Measurements from ENCODE around the gene TSSK6. TPM values are rescaled to one million over a fixed set of nuclear protein-coding genes. Genes with fewer than 3 reads are reported as not detected.

TSSK6 gene
- total RNA-seq, 1 donor from 2014 or later, result 1.7 TPM

DNA sequence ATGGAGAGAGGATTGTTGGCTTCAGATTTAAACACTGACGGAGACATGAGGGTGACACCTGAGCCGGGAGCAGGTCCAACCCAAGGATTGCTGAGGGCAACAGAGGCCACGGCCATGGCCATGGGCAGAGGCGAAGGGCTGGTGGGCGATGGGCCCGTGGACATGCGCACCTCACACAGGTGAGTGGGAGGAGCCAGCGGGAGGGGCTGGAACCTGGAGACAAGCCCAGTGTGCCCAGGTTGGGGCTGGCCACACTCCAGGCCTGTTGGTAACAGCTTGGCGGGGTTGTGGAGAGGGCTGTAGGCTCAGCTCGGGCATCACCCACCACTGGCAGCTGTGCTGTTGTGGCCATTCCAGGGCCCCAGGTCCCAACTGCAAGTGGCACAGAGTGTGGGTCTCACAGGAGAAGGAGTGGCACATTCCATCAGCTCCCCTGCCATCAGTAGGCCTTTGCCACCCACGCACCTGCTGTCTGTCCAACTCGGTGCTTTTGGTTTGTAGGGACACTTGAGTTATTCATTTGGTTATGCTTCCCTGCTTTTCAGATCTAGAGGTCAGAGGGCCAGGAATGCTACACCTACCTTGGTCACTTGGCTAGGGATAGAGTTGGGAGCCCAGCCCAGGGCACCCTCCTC lies 49.8 kb downstream of the TSSK6 start:
- no peak for TF ChIP-seq CTCF (conservative IDR thresholded peaks at IDR 0.05; ENCODE audit: low read depth, low read length)
- H3K4me3 ChIP-seq (ENCODE audit: low read depth, low read length), result no peak overlapping the region
- DNase-seq (ENCODE audit: low read depth), result no peak

GRCh38 chr19:19464339-19465098 lies 50.8 kb downstream of the TSSK6 start:
- DNase-seq (ENCODE audit: low read depth), result peak; percentile 53
- no peak overlapping the region for H3K4me3 ChIP-seq (ENCODE audit: low read depth, low read length)
- TF ChIP-seq CTCF (conservative IDR thresholded peaks at IDR 0.05; ENCODE audit: low read depth, low read length), result no peak

Other genes starting within 250 kb of the TSSK6 start
- not detected in 2 replicates for gene TM6SF2, start 242.2 kb downstream of the TSSK6 start, total RNA-seq
- gene SUGP1, start 195.0 kb downstream of the TSSK6 start, total RNA-seq, result 30.0 and 32.2 TPM in 2 replicates
- gene MAU2, start 194.7 kb downstream of the TSSK6 start, total RNA-seq, result 14.7 and 22.0 TPM in 2 replicates
- 86.2 and 118 TPM in 2 replicates for gene GATAD2A, start 109.9 kb downstream of the TSSK6 start, total RNA-seq
- gene NDUFA13, start 677 bp upstream of the TSSK6 start, total RNA-seq, result 166 and 181 TPM in 2 replicates
- 0.51 and 0.58 TPM in 2 replicates for gene YJEFN3, start 13.4 kb upstream of the TSSK6 start, total RNA-seq
- gene CILP2, start 22.7 kb upstream of the TSSK6 start, total RNA-seq, result 0.06 TPM in 1 of 2 replicates, not detected in the other
- gene PBX4, start 103.1 kb upstream of the TSSK6 start, total RNA-seq, result 0.43 and 2.7 TPM in 2 replicates
- 17.1 and 34.1 TPM in 2 replicates for gene LPAR2, start 112.7 kb upstream of the TSSK6 start, total RNA-seq
- 14.6 and 17.0 TPM in 2 replicates for gene GMIP, start 128.1 kb upstream of the TSSK6 start, total RNA-seq
- 97.2 and 242 TPM in 2 replicates for gene ATP13A1, start 148.1 kb upstream of the TSSK6 start, total RNA-seq
- 6.2 and 7.6 TPM in 2 replicates for gene ZNF101, start 153.3 kb upstream of the TSSK6 start, total RNA-seq
- 2.0 and 2.7 TPM in 2 replicates for gene ZNF14, start 217.6 kb upstream of the TSSK6 start, total RNA-seq